Hippocampal formation (tissue), 2 donors: Measurements from ENCODE around the gene CNN2.

Experiments
- DNase-seq, 2 donors: peaks; one replicate each; lab custom pipeline; 2025; lab: John Stamatoyannopoulos, UW

CNN2 gene

GRCh38 chr19:1081301-1082164, 55.1 kb downstream of the CNN2 start:
- DNase-seq, result no peak

- no peak for DNase-seq
Measured at GRCh38 chr19:1082165-1082927, 55.9 kb downstream of the CNN2 start.

GRCh38 chr19:1082928-1083816, 56.8 kb downstream of the CNN2 start:
- no peak for DNase-seq

GRCh38 chr19:1084024-1084868, 57.8 kb downstream of the CNN2 start:
- no peak for DNase-seq

GRCh38 chr19:1085053-1085658, 58.7 kb downstream of the CNN2 start:
- no peak for DNase-seq

GRCh38 chr19:1085676-1086442, 59.5 kb downstream of the CNN2 start:
- DNase-seq, result no peak

- no peak for DNase-seq
Measured at GRCh38 chr19:1086613-1087012, 60.2 kb downstream of the CNN2 start.

- peak; percentile 9 to 32 for DNase-seq
Measured at GRCh38 chr19:1087813-1088415, 61.5 kb downstream of the CNN2 start.

GRCh38 chr19:1088416-1089010, 62.1 kb downstream of the CNN2 start:
- no peak for DNase-seq
